ENCODE data around the gene PARP3.

The PARP3 gene

DNA sequence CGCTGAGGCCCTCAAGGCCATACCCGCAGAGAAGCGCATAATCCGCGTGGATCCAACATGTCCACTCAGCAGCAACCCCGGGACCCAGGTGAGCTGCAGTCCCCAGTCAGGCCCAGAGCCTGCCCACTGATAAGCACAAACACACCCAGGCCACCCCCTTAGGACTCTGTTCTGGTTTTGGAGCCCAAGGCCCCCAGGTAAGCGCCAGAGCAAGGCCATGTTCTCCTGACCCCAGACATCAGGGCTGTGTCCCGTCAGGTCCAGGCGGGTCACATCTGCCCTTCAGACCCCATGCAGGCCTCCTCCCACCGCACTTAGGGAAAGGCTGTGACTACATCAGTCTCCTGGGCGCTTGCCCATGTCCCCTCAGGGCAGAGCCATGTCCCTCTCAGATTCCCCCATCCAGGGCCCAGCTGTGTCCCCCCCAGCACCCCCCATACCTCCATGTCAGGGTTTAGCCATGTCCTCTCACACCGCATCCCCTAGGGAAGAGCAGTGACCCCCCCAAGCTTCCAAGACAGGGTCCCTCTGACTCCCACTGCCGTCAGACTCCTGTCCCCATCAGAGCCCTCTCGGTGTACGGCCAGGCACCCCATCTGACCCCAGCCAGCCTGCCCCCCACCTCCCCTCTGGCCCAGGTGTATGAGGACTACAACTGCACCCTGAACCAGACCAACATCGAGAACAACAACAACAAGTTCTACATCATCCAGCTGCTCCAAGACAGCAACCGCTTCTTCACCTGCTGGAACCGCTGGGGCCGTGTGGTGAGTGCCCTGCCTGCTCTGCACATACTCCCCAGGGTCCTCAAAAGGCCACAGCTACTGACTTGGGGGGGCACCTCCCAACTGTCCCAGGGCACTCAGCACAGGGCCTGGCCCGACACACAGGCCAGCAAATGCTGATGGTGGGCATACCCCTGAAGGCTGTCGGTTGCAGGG lies 1.6 kb downstream of the PARP3 start:
- no peaks in the 10 kb centered on the region for H3K9me3 ChIP-seq
- no peaks in the 10 kb centered on the region for H3K36me3 ChIP-seq
- H3K4me1 ChIP-seq (ENCODE audit: control insufficient read depth in 1 of 2, insufficient read depth in 1 of 2, low read depth in 1 of 2, low read length in 1 of 2), result peaks cover 16 to 21% of the 10 kb centered on the region in 2 experiments
- TF ChIP-seq, protein P1, sequence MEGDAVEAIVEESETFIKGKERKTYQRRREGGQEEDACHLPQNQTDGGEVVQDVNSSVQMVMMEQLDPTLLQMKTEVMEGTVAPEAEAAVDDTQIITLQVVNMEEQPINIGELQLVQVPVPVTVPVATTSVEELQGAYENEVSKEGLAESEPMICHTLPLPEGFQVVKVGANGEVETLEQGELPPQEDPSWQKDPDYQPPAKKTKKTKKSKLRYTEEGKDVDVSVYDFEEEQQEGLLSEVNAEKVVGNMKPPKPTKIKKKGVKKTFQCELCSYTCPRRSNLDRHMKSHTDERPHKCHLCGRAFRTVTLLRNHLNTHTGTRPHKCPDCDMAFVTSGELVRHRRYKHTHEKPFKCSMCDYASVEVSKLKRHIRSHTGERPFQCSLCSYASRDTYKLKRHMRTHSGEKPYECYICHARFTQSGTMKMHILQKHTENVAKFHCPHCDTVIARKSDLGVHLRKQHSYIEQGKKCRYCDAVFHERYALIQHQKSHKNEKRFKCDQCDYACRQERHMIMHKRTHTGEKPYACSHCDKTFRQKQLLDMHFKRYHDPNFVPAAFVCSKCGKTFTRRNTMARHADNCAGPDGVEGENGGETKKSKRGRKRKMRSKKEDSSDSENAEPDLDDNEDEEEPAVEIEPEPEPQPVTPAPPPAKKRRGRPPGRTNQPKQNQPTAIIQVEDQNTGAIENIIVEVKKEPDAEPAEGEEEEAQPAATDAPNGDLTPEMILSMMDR (IDR thresholded peaks at IDR 0.05), result no peak
- no peaks in the 10 kb centered on the region for H3K27me3 ChIP-seq
- no peak overlapping the region for H3K27ac ChIP-seq
- H3K4me3 ChIP-seq (ENCODE audit: low read depth in 1 of 2, low read length in 1 of 2), result no peak overlapping the region

DNA sequence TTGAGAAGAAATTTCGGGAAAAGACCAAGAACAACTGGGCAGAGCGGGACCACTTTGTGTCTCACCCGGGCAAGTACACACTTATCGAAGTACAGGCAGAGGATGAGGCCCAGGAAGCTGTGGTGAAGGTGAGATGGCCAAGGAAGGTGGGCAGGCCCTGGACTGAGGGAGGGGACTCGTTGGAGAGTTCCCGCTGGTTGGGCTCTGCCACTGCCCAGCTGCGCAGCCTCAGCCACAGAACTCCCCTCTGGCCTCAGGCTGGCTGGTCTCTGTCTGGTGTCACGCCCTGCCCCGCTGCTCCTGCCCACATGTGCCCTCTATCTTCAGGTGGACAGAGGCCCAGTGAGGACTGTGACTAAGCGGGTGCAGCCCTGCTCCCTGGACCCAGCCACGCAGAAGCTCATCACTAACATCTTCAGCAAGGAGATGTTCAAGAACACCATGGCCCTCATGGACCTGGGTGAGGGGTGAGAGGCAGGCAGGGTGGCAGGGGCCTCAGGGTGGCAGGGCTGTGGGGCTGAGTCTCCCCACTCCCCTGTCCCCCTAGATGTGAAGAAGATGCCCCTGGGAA lies 2.4 kb downstream of the PARP3 start:
- Histone ChIP-seq H3K27ac (no peak overlapping the region), H3K4me1 (ENCODE audit: control insufficient read depth in 1 of 2, insufficient read depth in 1 of 2, low read depth in 1 of 2, low read length in 1 of 2) (peaks cover 16 to 21% of the 10 kb centered on the region in 2 experiments), H3K27me3 (no peaks in the 10 kb centered on the region), H3K9me3 (no peaks in the 10 kb centered on the region), H3K36me3 (no peaks in the 10 kb centered on the region), H3K4me3 (ENCODE audit: low read depth in 1 of 2, low read length in 1 of 2) (no peak overlapping the region)
- TF ChIP-seq, protein P1 (IDR thresholded peaks at IDR 0.05), result no peak

DNA sequence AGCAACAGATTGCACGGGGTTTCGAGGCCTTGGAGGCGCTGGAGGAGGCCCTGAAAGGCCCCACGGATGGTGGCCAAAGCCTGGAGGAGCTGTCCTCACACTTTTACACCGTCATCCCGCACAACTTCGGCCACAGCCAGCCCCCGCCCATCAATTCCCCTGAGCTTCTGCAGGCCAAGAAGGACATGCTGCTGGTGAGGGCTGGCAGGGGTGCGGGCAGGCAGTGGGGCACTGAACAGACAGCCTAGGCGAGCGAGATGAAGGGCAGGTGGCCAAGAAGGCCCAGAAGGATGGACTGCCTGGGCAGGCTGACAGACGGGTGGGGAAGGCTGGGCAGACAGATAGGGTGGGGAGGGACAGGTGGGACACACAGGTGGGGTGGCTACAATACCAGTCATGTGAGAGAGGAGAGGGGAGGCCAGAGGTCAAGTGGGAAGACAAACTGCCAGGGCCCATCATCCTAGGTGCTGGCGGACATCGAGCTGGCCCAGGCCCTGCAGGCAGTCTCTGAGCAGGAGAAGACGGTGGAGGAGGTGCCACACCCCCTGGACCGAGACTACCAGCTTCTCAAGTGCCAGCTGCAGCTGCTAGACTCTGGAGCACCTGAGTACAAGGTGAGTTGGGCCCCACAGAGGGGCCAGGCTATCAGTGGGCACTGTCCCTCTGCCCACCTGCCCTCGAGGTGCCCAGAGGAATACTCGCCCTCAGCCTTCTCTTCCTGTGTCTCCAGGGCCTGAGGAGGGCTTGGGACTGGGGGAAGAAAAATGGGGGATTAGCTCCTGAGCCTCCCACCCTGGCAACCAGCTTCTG lies 3.1 kb downstream of the PARP3 start:
- no peaks in the 10 kb centered on the region for H3K9me3 ChIP-seq
- TF ChIP-seq, protein P1 (IDR thresholded peaks at IDR 0.05), result no peak
- no peak overlapping the region for H3K27ac ChIP-seq
- no peaks in the 10 kb centered on the region for H3K36me3 ChIP-seq
- H3K27me3 ChIP-seq, result no peaks in the 10 kb centered on the region
- H3K4me1 ChIP-seq (ENCODE audit: control insufficient read depth in 1 of 2, insufficient read depth in 1 of 2, low read depth in 1 of 2, low read length in 1 of 2), result peaks cover 16 to 21% of the 10 kb centered on the region in 2 experiments
- no peak overlapping the region for H3K4me3 ChIP-seq (ENCODE audit: low read depth in 1 of 2, low read length in 1 of 2)

DNA sequence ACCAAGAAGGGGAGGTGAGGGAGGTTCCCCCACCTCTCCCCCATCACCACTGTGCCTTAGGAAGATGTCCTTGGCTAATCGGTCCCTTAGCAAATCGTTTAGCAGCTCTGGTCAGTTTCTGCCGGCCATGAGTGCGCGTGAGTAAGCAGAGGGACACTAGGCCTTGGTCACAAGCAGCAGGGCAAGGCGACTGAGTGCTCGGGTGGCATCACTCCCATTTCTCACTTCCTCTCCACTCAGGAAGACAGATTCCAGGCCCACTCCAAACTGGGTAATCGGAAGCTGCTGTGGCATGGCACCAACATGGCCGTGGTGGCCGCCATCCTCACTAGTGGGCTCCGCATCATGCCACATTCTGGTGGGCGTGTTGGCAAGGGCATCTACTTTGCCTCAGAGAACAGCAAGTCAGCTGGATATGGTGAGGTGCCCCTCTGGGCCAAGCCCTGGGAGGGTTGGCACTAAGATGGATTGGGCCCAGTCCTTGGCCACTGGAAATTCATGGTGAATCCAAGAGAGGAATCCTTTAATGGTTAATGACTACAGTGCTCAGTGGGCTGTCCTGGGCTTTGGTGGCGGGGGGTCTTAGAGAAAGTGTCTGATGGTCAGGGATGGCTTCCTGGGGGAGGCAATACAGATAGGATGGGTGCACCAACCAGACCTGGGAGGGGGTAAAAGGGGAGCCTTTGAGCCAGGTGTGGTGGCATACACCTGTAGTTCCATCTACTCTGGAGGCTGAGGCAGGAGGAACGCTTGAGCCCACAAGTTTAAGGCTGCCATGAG lies 4.0 kb downstream of the PARP3 start:
- no peak overlapping the region for H3K27ac ChIP-seq
- H3K27me3 ChIP-seq, result no peaks in the 10 kb centered on the region
- TF ChIP-seq, protein P1 (IDR thresholded peaks at IDR 0.05), result no peak
- H3K4me1 ChIP-seq (ENCODE audit: control insufficient read depth in 1 of 2, insufficient read depth in 1 of 2, low read depth in 1 of 2, low read length in 1 of 2), result peaks cover 14 to 20% of the 10 kb centered on the region in 2 experiments
- no peaks in the 10 kb centered on the region for H3K36me3 ChIP-seq
- H3K4me3 ChIP-seq (ENCODE audit: low read depth in 1 of 2, low read length in 1 of 2), result no peak overlapping the region
- H3K9me3 ChIP-seq, result no peaks in the 10 kb centered on the region

DNA sequence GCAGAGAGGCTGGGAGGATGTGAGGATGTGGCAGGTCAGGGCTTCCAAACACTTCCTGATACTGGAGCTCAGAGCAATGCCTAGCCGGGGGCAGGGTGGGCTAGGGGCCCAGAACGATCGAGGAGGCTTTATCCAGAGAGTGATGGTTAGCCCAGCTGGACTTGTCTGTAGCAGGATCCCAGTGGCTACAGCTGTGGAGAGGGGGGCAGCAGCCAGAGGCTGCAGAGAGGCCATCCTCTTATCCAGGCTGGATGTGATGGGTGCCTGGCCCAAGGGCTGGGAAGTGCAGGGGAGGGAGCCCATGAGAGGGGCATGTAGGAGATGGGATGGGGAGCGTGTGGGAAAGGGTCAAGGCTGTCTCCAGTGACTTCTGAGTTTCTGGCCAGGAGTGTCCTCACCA lies 4.6 kb downstream of the PARP3 start:
- no peak overlapping the region for H3K4me3 ChIP-seq (ENCODE audit: low read depth in 1 of 2, low read length in 1 of 2)
- H3K27me3 ChIP-seq, result no peaks in the 10 kb centered on the region
- no peak overlapping the region for H3K27ac ChIP-seq
- peaks cover 8 to 13% of the 10 kb centered on the region in 2 experiments for H3K4me1 ChIP-seq (ENCODE audit: control insufficient read depth in 1 of 2, insufficient read depth in 1 of 2, low read depth in 1 of 2, low read length in 1 of 2)
- TF ChIP-seq, protein P1 (IDR thresholded peaks at IDR 0.05), result no peak
- H3K9me3 ChIP-seq, result no peaks in the 10 kb centered on the region
- no peaks in the 10 kb centered on the region for H3K36me3 ChIP-seq
